ENCODE data around the gene ARHGAP31.

GRCh38 chr3:119294696-119295671 is 801 bp downstream of the ARHGAP31 start:
- TF ChIP-seq CTCF (IDR thresholded peaks at IDR 0.05) (no peak), POLR2AphosphoS5 (IDR thresholded peaks at IDR 0.05) (peak in 1 of 4 donors; percentile 29), EP300 (IDR thresholded peaks at IDR 0.05) (no peak)
